COR-L47 (cell line): ENCODE data around the gene GLIS2.

Experiments used
- DNase-seq: peaks from one replicate; lab custom pipeline; 2025; lab: John Stamatoyannopoulos, UW

The GLIS2 gene

DNA sequence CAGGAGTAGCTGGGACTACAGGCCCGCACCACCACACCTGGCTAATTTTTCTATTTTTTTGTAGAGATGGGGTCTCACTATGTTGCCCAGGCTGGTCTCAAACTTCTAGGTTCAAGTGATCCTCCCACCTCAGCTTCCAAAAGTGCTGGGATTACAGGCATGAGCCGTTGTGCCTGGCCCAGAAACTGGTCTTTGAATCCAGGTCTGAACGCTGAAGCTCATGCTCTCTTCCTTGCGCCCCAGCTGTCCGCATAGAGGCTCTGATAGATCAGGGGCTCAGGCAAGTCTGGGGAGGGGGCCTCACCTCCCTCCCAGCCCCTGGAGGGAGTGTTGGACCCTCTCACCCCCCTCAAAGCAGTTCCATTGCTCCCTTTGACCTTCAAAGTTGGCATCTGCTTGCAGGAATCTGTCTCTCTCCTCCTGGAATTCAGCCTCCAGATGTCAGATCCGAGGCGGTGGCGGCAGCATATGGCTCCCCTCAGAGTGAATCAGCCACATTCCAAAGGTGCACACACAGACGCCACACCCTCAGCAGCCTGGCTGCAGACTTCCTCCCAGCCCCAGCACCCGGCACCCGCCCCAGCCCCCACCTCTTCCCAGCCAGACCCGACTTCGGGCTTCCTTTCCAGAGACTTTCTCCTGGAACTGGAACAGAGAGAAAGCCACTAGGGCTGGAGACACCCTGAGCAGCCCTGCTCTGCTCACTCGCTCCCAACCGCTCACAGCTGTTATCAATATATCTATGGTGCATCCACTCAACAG, 16.9 kb upstream of the GLIS2 start:
- no peak for DNase-seq

DNA sequence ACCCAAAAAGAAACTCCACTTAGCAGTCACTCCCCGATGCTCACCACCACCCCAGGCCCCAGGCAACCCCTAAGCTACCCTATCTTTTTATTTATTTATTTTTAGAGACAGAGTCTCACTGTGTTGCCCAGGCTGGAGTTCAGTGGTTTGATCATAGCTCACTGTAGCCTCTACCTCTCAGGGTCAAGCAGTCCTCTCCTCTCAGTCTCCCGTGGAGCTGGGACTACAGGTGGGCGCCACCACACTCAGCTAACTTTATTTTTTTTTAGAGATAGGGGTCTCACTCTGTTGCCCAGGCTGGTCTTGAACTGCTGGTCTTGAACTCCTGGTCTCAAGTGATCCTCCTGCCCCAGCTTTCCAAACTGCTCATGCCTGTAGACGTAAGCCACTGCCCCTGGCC, 14.7 kb upstream of the GLIS2 start:
- no peak for DNase-seq

GRCh38 chr16:4301968-4302367, 13.9 kb upstream of the GLIS2 start:
- no peak for DNase-seq

GRCh38 chr16:4303973-4304372, 11.9 kb upstream of the GLIS2 start:
- no peak for DNase-seq

- DNase-seq = peak; percentile 49
These were observed 9.2 kb upstream of the GLIS2 start for GRCh38 chr16:4306470-4307214.

- DNase-seq = no peak
These were observed 8.4 kb upstream of the GLIS2 start for GRCh38 chr16:4307215-4308037.

DNA sequence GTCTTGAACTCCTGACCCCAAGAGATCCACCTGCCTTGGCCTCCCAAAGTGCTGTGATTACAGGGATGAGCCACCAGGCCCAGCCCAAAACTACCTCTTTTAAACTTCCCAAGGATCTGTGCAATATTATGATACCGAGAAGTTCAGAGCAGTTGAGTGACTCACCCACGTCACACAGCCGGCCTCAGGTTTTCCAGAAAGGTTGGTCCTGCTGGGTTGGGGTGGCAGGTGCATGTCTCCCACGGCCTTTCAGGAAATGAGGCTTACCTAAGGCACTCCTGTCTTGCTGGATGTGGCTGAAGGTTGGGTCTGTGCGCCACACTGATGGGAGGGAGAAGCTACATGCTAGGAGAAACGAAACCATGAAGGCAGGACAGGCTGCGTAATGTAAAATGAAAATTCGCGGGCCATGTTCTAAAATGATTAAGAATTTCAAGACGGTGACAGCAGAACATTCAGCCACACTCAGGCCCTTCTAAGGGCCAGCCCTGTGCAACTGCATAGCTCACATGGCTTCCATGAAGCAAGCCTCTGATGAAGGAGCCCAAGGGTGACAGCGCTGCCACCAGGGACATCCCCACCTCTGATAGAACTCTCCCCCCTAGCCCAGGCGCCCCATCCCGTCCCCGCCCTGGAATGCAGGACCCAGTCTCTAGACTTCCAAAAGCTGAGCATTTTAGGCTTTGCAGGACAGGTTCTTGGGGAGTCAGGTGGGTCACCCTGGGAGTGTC, 6.6 kb upstream of the GLIS2 start:
- no peak for DNase-seq

GRCh38 chr16:4309833-4310266, 6.0 kb upstream of the GLIS2 start:
- DNase-seq = peak; percentile 48

GRCh38 chr16:4313563-4314531, 2.0 kb upstream of the GLIS2 start:
- no peak for DNase-seq

GRCh38 chr16:4314532-4315185, 1.2 kb upstream of the GLIS2 start:
- no peak for DNase-seq

- peak; percentile 40 for DNase-seq
These were observed 419 bp downstream of the GLIS2 start for GRCh38 chr16:4316108-4316863.

DNA sequence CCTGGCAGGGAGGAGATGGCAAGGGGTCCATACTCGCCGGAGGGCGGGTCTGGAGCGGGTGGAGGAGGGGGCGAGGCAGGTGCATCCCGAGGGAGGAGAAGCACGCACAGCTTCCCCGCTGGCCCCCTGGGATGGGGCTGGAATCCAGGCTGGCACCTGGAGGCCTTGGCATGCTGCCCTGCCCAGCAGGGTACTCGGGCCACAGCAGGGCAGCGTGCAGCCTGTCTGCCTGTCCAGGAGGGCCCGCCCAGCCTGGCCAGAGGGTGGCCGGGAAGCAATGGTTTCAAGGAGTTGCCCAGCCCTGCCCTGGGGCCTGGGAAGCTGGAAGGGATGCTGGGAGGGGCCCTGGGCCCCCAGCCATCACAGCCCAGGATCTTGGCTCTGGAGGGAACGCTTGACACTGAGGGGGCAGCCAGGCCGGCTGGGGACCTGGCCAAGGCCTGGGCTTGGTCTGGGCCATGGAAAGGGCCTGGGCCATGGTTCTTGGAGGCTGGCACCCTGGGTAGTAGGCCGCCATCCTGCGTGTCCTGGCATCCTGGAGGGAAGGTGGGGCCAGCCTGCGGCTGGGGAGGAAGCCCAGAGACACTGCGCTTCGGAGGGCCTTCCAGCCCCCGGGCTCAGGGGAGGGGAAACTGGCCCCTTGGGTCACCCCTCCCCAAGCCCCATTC, 1.1 kb downstream of the GLIS2 start:
- peak; percentile 95 for DNase-seq

DNA sequence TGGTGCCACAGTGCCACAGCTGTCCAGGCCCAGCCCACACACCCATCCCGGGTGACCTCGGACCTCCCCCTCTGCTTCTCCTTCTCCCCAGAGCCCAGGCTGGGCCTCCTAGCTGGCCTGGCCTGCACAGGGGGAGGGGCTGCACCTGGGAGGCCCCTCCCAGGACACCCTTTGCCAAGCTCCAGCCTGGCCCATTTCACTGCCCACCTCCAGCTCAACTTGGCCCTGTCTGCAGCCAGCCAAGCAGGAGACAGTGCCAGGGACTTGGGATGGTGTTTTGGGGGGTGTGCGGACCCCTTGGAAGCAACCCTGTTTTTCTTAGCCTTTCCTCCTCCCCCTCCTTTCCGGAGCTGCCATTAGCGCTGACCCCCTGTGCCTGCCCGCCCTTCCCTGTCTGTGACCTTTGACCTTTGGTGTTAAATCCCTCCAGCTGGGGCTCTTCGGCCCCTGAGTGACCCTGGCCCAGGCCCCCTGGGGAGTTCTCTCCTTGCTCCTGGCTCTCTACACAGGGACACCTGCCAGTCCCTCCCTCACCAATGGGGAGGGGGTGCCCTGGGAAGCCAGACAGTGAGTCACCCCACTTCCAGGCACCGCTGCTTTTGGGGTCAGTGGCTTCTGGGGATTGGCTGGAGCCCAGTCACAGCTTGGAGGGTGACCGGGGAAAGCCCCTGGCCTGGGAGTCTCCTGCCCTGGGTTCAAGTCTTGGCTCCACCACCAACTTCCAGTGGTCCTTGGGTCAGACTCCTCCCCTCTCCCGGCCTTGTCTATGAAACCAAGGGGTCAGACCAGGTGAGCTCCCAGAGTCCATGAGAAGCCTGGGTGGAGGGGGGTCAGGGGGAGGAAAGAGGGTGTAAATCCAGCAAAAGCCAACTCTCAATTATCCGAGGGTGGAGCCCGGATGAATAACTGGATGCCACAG, 1.9 kb downstream of the GLIS2 start:
- DNase-seq = peak; percentile 29

DNA sequence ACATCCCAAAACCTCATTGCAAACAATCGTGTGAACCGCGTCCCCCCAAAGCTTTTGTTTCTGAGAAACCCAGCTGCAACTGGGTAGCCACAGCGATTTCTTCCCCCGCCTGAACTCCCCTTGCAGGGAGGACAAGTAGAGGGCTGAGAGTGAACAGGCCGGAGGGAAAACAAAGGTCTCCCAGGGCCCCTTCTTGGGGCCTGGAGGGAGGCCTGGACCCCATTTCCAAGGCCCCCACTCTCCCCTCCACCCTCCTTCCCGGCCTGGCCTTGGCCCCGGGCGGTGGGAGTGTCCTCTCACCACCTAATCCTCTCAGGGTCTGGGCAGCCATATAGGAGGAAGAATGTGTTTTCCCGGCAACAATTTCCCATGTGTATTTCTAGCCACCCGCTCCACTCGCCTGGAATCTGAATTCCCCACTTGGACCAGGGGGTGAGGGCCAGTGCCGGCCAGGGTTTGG, 2.6 kb downstream of the GLIS2 start:
- no peak for DNase-seq

- DNase-seq = no peak
These were observed 3.1 kb downstream of the GLIS2 start for GRCh38 chr16:4318967-4319366.

DNA sequence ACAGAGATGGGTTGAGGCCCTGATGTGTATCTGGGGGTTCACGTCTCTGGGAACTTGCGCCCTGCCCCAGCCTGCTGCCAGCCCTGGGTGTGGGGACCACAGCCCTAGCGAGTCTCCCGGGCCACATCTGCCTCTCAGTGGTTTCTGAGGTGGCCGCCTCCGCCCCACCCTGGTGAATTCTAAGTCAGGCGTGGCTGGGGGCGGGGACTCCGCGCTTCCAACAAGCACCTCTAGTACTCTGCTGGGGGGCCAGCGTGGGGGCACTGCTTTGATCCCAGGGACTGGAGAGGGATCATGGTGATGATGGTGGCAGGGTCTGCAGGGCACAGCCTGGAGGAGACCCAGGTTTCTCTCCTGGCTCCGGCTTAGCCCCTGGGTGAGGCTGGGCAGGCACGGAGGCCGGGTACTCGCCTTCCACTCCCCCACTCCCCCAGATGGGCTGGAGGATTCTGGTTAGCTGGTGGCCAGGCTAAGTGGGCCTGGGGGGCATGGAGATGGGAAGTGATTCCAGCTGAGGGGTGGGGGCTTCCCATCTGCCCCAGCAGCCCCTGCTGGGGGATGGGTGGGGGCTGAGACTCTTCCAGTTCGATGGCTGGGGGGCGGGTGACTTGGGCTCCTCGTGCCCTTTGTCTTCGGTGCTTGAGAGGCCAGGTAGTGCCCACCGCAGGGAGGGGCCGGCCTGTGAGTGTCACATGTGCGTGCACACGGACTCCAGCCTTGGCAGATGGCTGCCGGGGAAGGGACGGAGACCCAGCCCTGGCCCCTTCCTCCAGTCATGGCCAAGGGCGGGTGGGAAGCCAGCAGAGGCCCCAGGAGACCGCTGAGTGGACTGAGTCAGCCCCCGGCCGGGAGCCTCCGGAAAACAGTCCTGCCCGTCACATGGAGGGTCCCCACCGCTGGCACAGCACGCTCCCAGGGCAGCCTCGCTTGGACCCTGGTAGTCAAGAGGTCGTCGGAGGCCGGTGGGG, 3.9 kb downstream of the GLIS2 start:
- DNase-seq = no peak
